ENCODE measurements around the gene ARID4B.
"Not testable (repeated sequence)": the region's sequence is repeated elsewhere in the genome, so short reads cannot be mapped to it uniquely, and the experiment has no call there.

ARID4B gene

GRCh38 chr1:235160383-235160956 is 167.5 kb downstream of the ARID4B start:
- DNase-seq (ENCODE audit: low read depth in 3 of 3): no peak

GRCh38 chr1:235159930-235160329 is 168.0 kb downstream of the ARID4B start:
- DNase-seq (ENCODE audit: low read depth in 3 of 3): not testable (repeated sequence)

GRCh38 chr1:235159284-235159683 is 168.7 kb downstream of the ARID4B start:
- not testable (repeated sequence) for DNase-seq (ENCODE audit: low read depth in 3 of 3)

DNA sequence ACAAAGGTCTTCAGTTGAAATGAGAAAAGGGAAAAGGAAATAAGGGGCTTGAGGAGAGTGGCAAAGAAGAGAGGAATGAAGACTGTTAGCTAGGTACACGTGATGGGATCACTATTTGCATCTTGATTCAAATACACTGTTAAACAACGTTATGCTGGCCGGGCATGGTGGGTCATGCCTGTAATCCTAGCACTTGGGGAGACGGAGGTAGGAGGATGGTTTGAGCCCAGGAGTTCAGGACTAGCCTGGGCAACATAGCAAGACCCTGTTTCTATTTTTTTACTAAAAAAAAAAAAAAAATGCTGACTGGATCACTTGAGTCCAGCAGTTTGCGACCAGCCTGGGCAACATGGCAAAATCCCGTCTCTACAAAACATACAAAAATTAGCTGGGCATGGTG is 169.3 kb downstream of the ARID4B start:
- DNase-seq (ENCODE audit: low read depth in 3 of 3): no peak

GRCh38 chr1:235157150-235157549 is 170.8 kb downstream of the ARID4B start:
- no peak for DNase-seq (ENCODE audit: low read depth in 3 of 3)

DNA sequence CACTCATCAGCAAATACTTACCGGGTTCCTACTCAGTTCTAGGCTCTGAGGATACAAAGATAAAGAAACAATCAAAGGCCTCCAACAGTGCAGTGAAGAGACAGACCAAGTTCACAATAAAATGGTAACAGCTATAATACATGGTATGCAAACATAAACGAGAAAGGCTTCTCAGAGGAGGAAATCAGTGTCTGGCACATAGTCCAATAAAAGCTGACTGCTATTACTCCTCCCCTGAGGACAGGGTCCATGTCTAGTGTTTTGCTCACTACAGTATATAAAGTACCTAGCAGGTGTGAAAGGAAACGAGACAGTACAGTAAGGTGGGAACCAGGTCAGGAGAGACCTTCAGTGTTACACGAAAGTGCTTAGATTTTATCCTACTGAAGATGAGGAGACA is 171.2 kb downstream of the ARID4B start:
- DNase-seq (ENCODE audit: low read depth in 3 of 3): no peak

- no peak for DNase-seq (ENCODE audit: low read depth in 3 of 3)
Observed at GRCh38 chr1:235156265-235156664, 171.7 kb downstream of the ARID4B start.

- DNase-seq (ENCODE audit: low read depth in 3 of 3): no peak
Observed at GRCh38 chr1:235152235-235152634, 175.7 kb downstream of the ARID4B start.

DNA sequence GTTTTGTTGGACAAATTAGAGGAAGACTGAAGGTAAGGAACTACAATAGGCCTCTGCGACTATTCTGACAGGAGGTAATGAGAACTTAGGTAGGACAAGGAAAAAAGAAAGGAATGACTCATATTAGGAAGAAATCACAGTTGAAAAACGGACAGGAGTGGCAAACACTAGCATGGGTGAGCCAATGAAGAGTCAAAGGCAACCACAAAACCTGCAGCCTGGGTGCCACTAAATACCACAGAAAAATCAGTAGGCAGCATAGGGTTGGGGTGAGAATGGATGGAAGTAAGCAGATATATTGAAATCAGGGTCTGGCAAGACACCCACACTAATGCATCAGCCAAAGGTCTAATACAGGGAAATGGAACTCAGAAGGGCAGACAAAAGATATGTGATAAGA is 176.9 kb downstream of the ARID4B start:
- no peak for DNase-seq (ENCODE audit: low read depth in 3 of 3)

GRCh38 chr1:235149824-235150223 is 178.2 kb downstream of the ARID4B start:
- no peak for DNase-seq (ENCODE audit: low read depth in 3 of 3)

GRCh38 chr1:235147269-235147668 is 180.7 kb downstream of the ARID4B start:
- no peak for DNase-seq (ENCODE audit: low read depth in 3 of 3)

DNA sequence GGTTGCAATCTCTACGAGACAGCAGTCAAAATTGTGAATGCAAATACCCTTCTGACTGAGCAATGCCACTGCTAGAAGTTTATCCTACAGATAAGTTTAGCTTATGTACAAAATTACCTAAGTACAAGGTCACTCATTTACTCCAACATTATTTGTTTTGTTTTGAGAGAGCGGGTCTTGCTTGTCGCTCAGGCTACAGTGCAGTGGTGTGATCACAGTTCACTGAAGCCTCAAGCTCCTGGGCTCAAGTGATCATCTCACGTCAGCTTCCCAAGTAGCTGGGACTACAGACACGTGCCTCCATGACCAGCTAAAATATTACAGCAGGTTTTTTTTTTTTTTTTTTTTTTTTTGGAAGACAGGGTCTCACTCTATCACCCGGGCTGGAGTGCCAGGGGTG is 182.3 kb downstream of the ARID4B start:
- DNase-seq (ENCODE audit: low read depth in 3 of 3): no peak

- DNase-seq (ENCODE audit: low read depth in 3 of 3): no peak
Observed at GRCh38 chr1:235142991-235143390, 185.0 kb downstream of the ARID4B start.

- DNase-seq (ENCODE audit: low read depth in 3 of 3): no peak
Observed at GRCh38 chr1:235139315-235139714, 188.7 kb downstream of the ARID4B start.

DNA sequence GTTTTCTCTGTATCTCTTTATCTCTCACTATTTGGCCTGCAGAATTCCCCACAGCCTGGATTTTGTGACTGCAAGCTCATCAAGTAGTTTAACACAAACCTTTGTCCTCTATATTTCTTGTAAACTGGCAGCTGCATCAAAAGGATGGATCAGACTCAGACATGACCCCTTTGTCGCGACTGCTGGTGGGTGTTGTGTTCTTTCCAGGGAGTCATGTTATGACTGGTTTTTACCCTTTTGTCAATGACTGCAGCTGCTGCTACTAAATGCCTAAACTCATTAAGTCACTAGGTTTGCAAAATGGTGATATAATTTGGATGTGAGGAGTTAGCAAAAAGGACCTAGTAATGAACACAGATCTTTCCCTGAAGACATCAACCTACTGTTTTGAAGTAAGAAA is 189.2 kb downstream of the ARID4B start:
- peak in 1 of 3 donors; percentile 14 for DNase-seq (ENCODE audit: low read depth in 3 of 3)

DNA sequence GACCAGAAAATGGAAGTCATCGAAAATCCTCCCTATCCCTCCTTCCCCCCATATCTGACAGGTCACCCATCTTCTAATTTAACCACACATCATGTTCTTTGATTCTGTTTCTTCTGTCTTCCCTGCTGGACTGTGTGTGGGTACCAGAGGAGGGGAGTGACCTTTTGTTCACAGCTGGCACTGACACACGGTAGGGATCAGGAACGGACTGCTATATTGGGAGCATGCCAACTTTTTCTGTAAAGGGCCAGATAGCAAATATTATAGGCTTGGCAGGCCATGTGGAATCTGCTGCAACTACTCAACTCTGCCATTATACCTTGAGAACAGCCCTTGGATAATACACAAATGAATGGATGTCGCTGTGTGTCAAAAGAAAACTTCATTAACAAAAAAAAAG is 191.9 kb downstream of the ARID4B start:
- DNase-seq (ENCODE audit: low read depth in 3 of 3): no peak

DNA sequence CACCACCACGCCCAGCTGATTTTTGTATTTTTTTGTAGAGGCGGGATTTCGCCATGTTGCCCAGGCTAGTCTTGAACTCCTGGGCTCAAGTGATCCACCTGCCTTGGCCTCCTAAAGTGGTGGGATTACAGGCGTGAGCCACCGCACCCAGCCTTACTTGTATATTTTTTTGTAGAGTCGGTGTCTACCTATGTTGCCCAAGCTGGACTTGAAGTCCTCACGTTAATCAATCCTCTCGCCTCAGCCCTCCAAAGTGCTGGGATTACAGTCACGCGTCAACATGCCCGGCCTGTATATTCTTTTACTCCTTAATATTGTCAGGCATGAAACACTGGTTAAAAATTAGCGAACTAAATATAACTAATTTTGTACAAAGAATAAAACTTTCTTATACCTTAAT is 193.8 kb downstream of the ARID4B start:
- DNase-seq (ENCODE audit: low read depth in 3 of 3): no peak

GRCh38 chr1:235133086-235133485 is 194.9 kb downstream of the ARID4B start:
- DNase-seq (ENCODE audit: low read depth in 3 of 3): no peak

DNA sequence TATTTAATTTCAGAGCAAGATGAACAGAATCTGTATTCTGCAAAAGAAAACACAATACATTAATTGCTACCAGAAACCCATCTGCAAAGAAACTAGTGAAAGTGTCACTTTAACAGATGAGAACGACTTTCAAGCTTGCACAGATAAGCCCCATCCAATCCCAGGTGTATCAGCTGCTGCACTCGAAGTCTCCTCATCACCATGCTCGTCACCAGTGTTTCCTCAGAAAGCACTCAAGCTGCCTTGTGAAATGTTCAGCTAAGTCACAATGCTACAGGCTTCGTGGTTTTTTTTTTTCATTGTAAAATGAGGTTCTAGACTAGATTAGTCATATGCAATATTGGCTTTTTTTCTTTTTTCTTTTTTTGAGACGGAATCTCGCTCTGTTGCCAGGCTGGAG is 196.0 kb downstream of the ARID4B start:
- DNase-seq (ENCODE audit: low read depth in 3 of 3): no peak

- DNase-seq (ENCODE audit: low read depth in 3 of 3): no peak
Observed at GRCh38 chr1:235130766-235131270, 197.2 kb downstream of the ARID4B start.

GRCh38 chr1:235129774-235130570 is 198.0 kb downstream of the ARID4B start:
- DNase-seq (ENCODE audit: low read depth in 3 of 3): no peak

GRCh38 chr1:235128456-235129328 is 199.3 kb downstream of the ARID4B start, which contains the start of gene TOMM20:
Gene TOMM20, minus strand, starts transcription at chr1:235128837. Its CDS starts 122 bp downstream, at chr1:235128715.
- DNase-seq (ENCODE audit: low read depth in 3 of 3): peak; percentile 87 to 94 (median 89)
